ENCODE measurements around the gene COL5A1.

The COL5A1 gene

GRCh38 chr9:134607971-134608370 lies 33.6 kb upstream of the COL5A1 start:
- no peak for DNase-seq

- DNase-seq = no peak
Measured at GRCh38 chr9:134611046-134611445, 30.6 kb upstream of the COL5A1 start.

- no peak for DNase-seq
Measured at GRCh38 chr9:134612309-134612708, 29.3 kb upstream of the COL5A1 start.

GRCh38 chr9:134612715-134613114 lies 28.9 kb upstream of the COL5A1 start:
- DNase-seq = no peak

- DNase-seq = no peak
Measured at GRCh38 chr9:134614256-134614655, 27.3 kb upstream of the COL5A1 start.

- DNase-seq = no peak
Measured at GRCh38 chr9:134616341-134616740, 25.3 kb upstream of the COL5A1 start.

- DNase-seq = no peak
Measured at GRCh38 chr9:134617246-134617645, 24.4 kb upstream of the COL5A1 start.

- DNase-seq = no peak
Measured at GRCh38 chr9:134617836-134618162, 23.8 kb upstream of the COL5A1 start.

GRCh38 chr9:134618163-134618832 lies 23.3 kb upstream of the COL5A1 start:
- no peak for DNase-seq

GRCh38 chr9:134618833-134619447 lies 22.7 kb upstream of the COL5A1 start:
- DNase-seq = no peak

GRCh38 chr9:134619448-134619982 lies 22.1 kb upstream of the COL5A1 start:
- DNase-seq = no peak

GRCh38 chr9:134619983-134620661 lies 21.5 kb upstream of the COL5A1 start:
- no peak for DNase-seq

GRCh38 chr9:134620751-134621557 lies 20.6 kb upstream of the COL5A1 start:
- DNase-seq = no peak

GRCh38 chr9:134621558-134622110 lies 20.0 kb upstream of the COL5A1 start:
- DNase-seq = no peak

- no peak for DNase-seq
Measured at GRCh38 chr9:134622896-134623257, 18.7 kb upstream of the COL5A1 start.

GRCh38 chr9:134623258-134624066 lies 18.1 kb upstream of the COL5A1 start:
- no peak for DNase-seq

GRCh38 chr9:134624137-134624591 lies 17.4 kb upstream of the COL5A1 start:
- DNase-seq = no peak

- DNase-seq = peak; percentile 78
Measured at GRCh38 chr9:134624621-134625181, 16.9 kb upstream of the COL5A1 start.

- no peak for DNase-seq
Measured at GRCh38 chr9:134625361-134626068, 16.1 kb upstream of the COL5A1 start.

GRCh38 chr9:134626069-134626423 lies 15.6 kb upstream of the COL5A1 start:
- DNase-seq = no peak
